OCI-M2 (cell line): Measurements from ENCODE around the gene PFKM.

Experiments used
- DNase-seq: peaks from one replicate; lab custom pipeline; 2025; ENCODE audit not compliant: unreplicated experiment; lab: John Stamatoyannopoulos, UW

PFKM gene

GRCh38 chr12:48119078-48119833 is at the start of gene PFKM:
PFKM (plus strand) TSS chr12:48119364; CDS start chr12:48122775, 3,411 bp downstream.
- no peak for DNase-seq

GRCh38 chr12:48070033-48070432 is 49.1 kb upstream of the PFKM start:
- no peak for DNase-seq

GRCh38 chr12:48070731-48071130 is 48.4 kb upstream of the PFKM start:
- DNase-seq = no peak

GRCh38 chr12:48071808-48072207 is 47.4 kb upstream of the PFKM start:
- no peak for DNase-seq

- DNase-seq = no peak
These were observed 46.9 kb upstream of the PFKM start for GRCh38 chr12:48072266-48072665.

- no peak for DNase-seq
These were observed 44.9 kb upstream of the PFKM start for GRCh38 chr12:48074266-48074665.

- no peak for DNase-seq
These were observed 43.3 kb upstream of the PFKM start for GRCh38 chr12:48075832-48076231.

- DNase-seq = no peak
These were observed 42.1 kb upstream of the PFKM start for GRCh38 chr12:48077111-48077510.

GRCh38 chr12:48078901-48079300 is 40.3 kb upstream of the PFKM start:
- DNase-seq = no peak

GRCh38 chr12:48080285-48080684 is 38.9 kb upstream of the PFKM start:
- no peak for DNase-seq

GRCh38 chr12:48080821-48081220 is 38.3 kb upstream of the PFKM start:
- no peak for DNase-seq

- no peak for DNase-seq
These were observed 35.1 kb upstream of the PFKM start for GRCh38 chr12:48084066-48084465.

- no peak for DNase-seq
These were observed 34.2 kb upstream of the PFKM start for GRCh38 chr12:48084841-48085460.

- DNase-seq = no peak
These were observed 32.8 kb upstream of the PFKM start for GRCh38 chr12:48086327-48086726.

GRCh38 chr12:48092611-48093010 is 26.6 kb upstream of the PFKM start:
- DNase-seq = no peak

- DNase-seq = no peak
These were observed 14.6 kb upstream of the PFKM start for GRCh38 chr12:48104531-48104930.

- no peak for DNase-seq
These were observed 13.8 kb upstream of the PFKM start for GRCh38 chr12:48105321-48105866.

GRCh38 chr12:48105867-48106680 is 13.1 kb upstream of the PFKM start, which contains the start of gene SENP1:
SENP1 (minus strand) TSS chr12:48106079; CDS start chr12:48101472, 4,607 bp downstream.
- DNase-seq = peak; percentile 69

GRCh38 chr12:48106681-48107613 is 12.2 kb upstream of the PFKM start:
- no peak for DNase-seq

GRCh38 chr12:48109424-48109823 is 9.7 kb upstream of the PFKM start:
- DNase-seq = no peak
